GM21423 (cell line): ENCODE results near the gene PLD6.
"Not testable (repeated sequence)": the region's sequence is repeated elsewhere in the genome, so short reads cannot be mapped to it uniquely, and the experiment has no call there.

Source experiments
- ATAC-seq: cut with Tn5 transposase; IDR thresholded peaks from one replicate; pipeline ENCODE4 v1.9.1; 2021; ENCODE audit warnings: mild to moderate bottlenecking, moderate library complexity; ENCODE audit not compliant: unreplicated experiment

The PLD6 gene, protein sequence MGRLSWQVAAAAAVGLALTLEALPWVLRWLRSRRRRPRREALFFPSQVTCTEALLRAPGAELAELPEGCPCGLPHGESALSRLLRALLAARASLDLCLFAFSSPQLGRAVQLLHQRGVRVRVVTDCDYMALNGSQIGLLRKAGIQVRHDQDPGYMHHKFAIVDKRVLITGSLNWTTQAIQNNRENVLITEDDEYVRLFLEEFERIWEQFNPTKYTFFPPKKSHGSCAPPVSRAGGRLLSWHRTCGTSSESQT

GRCh38 chr17:17206124-17206912 is at the start of gene PLD6:
Gene PLD6, minus strand, starts transcription at chr17:17206333. Its CDS starts 47 bp downstream, at chr17:17206286.
- ATAC-seq: peak; percentile 44

- not testable (repeated sequence) for ATAC-seq
These were observed 49.6 kb upstream of the PLD6 start for GRCh38 chr17:17255689-17256088.

- no peak for ATAC-seq
These were observed 47.9 kb upstream of the PLD6 start for GRCh38 chr17:17254036-17254435.

DNA sequence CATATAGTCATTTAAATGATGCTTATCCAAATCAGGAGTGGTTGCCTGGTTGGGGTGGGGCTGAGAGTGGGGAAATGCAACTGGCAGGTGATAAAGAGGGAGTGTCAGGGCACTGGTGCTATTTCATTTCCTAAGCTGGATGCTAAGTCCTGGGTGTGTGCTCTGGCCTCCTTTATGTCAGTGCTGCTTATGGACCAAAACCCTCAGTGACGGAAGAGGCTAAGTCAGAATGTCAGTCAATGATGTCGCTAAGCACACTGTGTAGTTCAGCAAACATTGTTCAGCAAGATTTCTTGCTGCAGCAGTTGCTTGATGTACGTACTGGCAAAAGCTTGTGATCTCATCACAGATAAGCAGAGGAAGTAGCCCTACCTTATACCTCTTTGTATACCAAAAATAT is 47.3 kb upstream of the PLD6 start:
- ATAC-seq: no peak

DNA sequence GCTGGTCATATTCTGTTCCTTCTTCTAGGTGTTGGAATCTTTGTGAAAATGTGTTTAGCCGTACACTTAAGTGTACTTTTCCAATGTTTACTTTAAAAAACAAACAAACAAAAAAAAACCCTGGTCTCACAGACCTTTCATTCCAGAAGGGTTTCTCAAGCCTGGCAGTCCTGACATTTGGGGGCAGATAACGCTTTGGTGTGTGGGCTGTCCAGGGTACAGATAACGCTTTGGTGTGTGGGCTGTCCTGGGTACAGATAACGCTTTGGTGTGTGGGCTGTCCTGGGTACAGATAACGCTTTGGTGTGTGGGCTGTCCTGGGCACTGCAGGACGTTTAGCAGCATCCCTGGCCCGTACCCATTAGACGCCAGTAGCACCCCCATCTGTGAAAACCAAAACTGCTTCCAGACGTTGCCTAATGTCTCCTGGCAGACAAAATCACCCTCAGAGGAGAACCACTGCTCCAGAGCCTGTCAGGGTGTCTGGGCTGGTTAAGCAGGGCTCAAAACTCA is 46.1 kb upstream of the PLD6 start:
- ATAC-seq: no peak

GRCh38 chr17:17246879-17247278 is 40.7 kb upstream of the PLD6 start:
- no peak for ATAC-seq

- no peak for ATAC-seq
These were observed 37.0 kb upstream of the PLD6 start for GRCh38 chr17:17243163-17243562.

DNA sequence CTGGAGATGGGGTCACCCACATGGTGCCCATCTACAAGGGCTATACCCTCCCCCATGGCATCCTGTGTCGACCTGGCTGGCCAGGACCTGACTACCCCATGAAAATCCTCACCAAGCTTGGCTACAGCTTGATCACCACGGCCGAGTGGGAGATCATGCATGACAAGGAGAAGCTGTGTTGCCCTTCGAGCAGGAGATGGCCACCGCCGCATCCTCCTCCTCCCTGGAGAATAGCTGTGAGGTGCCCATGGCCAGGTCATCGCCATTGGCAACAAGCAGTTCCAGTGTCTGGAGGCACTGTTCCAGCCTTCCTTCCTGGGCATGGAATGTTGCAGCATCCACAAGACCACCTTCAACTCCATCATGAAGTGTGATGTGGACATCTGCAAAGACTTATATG is 36.1 kb upstream of the PLD6 start:
- no peak for ATAC-seq

GRCh38 chr17:17241656-17242055 is 35.5 kb upstream of the PLD6 start:
- ATAC-seq: no peak

GRCh38 chr17:17239832-17240231 is 33.7 kb upstream of the PLD6 start:
- no peak for ATAC-seq

GRCh38 chr17:17237026-17237799 is 31.1 kb upstream of the PLD6 start, which contains the start of gene FLCN:
Gene FLCN, minus strand, starts transcription at chr17:17237168. Its CDS starts 9,031 bp downstream, at chr17:17228137.
- ATAC-seq: peak; percentile 86

- ATAC-seq: no peak
These were observed 30.3 kb upstream of the PLD6 start for GRCh38 chr17:17236295-17237025.

- ATAC-seq: no peak
These were observed 29.4 kb upstream of the PLD6 start for GRCh38 chr17:17235212-17236174.

GRCh38 chr17:17232303-17232621 is 26.1 kb upstream of the PLD6 start:
- ATAC-seq: no peak

DNA sequence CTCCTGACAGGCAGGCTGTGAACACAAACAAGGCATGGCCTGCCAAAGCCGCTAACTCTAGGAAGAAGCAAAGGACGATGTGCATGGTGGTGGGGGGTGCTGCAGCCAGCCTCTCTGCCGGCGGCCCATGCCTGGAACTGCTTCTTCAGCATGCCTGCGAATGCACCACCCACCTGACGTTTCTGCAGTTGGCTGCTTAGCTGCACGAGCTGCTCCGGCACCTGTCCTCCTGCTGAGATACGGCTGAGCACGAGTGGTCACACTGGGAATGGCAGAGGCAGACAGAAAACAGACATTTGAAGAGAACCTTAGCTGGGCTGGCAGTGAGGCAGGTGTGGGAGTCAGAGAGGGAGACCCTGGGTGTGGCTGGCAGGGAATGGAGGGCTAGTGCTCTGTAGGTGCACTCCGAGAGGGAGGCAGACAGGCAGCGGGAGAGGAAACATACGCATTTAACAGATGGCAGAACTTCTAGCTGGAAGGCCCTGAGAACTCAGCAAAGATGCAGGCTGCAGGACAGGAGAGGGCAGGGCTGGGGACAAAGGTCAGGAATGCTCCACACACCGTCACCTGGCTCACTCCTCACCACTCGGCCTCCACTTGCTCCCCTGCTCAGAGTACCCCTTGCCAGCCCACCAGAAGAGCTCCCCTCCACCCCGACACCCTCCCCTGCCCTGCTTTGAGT is 25.6 kb upstream of the PLD6 start:
- ATAC-seq: no peak

DNA sequence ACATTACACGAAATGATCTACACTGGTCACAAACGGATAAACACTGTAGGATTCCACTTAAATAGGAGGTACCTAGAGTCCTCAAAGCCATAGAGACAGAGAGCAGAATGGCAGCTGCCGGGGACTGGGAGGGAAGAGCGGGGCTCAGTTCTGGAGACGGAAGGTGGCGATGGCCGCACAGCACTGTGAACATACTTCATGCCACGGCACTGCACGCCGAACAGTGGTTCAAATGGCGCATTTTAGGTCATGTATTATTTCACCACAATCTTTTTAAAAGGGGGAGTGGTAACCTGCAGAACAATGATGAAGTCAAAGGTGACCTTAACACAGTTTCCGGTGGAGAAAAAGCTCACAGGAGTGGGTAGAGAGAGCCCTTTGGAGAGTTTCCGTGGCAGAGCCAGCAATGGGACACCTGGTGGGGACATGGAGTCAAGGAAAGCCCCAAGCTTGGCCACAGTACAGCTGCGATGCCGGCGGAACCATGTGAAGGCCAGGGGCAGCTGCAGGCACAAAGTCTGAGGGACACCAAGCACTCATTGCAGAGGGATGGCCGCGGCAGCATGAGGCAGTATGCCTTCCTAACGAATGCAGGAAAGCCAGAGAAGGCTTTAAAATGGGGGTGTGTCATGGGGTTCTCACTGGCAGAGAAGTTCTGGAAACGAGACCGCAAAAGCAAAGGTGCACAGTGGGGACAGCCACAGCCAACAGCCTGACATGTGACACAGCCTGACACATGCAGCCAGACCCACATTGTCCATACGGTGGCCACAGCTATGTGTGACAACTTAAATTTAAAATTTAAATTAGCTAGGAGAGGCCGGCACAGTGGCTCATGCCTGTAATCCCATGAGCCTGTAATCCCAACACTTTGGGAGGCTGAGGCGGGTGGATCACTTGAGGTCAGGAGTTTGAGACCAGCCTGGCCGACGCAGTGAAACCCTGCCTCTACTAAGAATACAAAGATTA is 23.6 kb upstream of the PLD6 start:
- ATAC-seq: no peak

GRCh38 chr17:17228521-17229279 is 22.6 kb upstream of the PLD6 start:
- ATAC-seq: no peak
